Cerebellar cortex (tissue), 1 donor: Measurements from ENCODE around the gene GALNT10.

Experiments used
- DNase-seq: peaks from one replicate; pipeline ENCODE4 v3.0.0-alpha.2; 2015; ENCODE audit warnings: low spot score

Gene GALNT10

GRCh38 chr5:154179846-154180710 lies 10.5 kb upstream of the GALNT10 start:
- peak; percentile 72 for DNase-seq

- no peak for DNase-seq
These were observed 9.4 kb upstream of the GALNT10 start for GRCh38 chr5:154181161-154181560.

- DNase-seq, result no peak
These were observed 1.2 kb upstream of the GALNT10 start for GRCh38 chr5:154189256-154189818.

- DNase-seq, result peak; percentile 60
These were observed 526 bp upstream of the GALNT10 start for GRCh38 chr5:154189819-154190594.

- peak; percentile 13 for DNase-seq
These were observed 1.1 kb downstream of the GALNT10 start for GRCh38 chr5:154191467-154192261.

- no peak for DNase-seq
These were observed 2.8 kb downstream of the GALNT10 start for GRCh38 chr5:154193283-154193682.

GRCh38 chr5:154193701-154194121 lies 3.2 kb downstream of the GALNT10 start:
- DNase-seq, result no peak

GRCh38 chr5:154194345-154195329 lies 4.1 kb downstream of the GALNT10 start:
- DNase-seq, result no peak

- no peak for DNase-seq
These were observed 5.7 kb downstream of the GALNT10 start for GRCh38 chr5:154196281-154196680.

- peak; percentile 31 for DNase-seq
These were observed 6.6 kb downstream of the GALNT10 start for GRCh38 chr5:154196955-154197652.

GRCh38 chr5:154197801-154198491 lies 7.4 kb downstream of the GALNT10 start:
- DNase-seq, result no peak

- DNase-seq, result no peak
These were observed 8.2 kb downstream of the GALNT10 start for GRCh38 chr5:154198611-154199230.

- DNase-seq, result no peak
These were observed 8.7 kb downstream of the GALNT10 start for GRCh38 chr5:154199263-154199662.

- DNase-seq, result no peak
These were observed 9.2 kb downstream of the GALNT10 start for GRCh38 chr5:154199671-154200220.

GRCh38 chr5:154200221-154200620 lies 9.7 kb downstream of the GALNT10 start:
- DNase-seq, result no peak

- DNase-seq, result no peak
These were observed 10.7 kb downstream of the GALNT10 start for GRCh38 chr5:154201108-154201769.

- no peak for DNase-seq
These were observed 12.1 kb downstream of the GALNT10 start for GRCh38 chr5:154202379-154203260.
